ENCODE results near the gene LYZL6.
"Not testable (repeated sequence)": the region's sequence is repeated elsewhere in the genome, so short reads cannot be mapped to it uniquely, and the experiment has no call there.

Gene LYZL6

DNA sequence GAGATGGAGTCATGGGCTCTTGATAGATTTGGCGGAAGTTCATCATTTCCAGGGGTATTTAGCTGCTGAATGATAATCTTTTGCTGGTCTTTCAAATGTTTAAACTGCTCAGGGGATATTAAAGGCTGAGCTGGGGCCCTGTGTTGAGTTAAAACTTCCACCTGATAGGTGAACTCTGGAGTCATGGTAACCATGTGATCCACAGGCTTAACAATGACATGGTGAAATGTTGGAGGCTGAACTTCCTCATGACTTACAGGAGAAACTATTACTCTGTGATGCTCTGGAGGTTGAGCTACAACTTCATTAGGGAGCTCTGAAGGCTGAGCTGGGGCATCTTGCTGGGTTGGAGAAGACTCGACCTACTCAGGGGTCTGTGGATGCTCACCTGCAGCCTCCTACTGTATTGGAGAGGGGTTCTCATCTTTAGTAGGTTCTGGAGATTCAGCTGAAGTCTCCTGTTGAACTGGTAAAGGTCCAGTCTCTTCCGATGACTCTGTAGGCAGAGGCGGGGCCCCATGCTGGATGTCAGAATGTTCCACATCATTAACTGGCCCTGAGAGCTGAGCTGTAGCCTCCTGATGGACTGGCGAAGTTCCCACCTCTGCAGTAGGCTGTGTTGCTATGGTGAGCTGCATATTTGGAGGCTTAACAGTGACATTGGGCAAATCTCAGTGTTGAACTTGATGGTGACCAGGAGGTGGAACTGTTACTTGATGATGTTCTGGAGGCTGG lies 37.2 kb downstream of the LYZL6 start:
- DNase-seq, result no peak

DNA sequence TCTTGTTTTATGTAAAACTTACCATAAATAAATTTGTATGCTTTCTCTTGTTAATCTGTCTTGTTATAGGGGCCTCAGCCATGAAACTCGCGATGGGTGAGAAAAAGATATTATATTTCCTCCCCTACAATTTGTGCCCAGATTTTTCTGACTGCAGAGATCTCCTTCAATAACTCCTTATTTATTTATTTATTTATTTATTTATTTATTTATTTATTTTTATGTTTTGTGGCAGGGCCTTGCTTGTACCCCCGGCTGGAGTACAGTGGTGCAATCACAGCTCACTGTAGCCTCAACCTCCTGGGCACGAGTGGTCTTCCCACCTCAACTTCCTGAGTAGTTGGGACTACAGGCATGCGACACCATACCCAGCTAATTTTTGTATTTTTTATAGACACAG lies 40.1 kb downstream of the LYZL6 start:
- DNase-seq, result no peak

DNA sequence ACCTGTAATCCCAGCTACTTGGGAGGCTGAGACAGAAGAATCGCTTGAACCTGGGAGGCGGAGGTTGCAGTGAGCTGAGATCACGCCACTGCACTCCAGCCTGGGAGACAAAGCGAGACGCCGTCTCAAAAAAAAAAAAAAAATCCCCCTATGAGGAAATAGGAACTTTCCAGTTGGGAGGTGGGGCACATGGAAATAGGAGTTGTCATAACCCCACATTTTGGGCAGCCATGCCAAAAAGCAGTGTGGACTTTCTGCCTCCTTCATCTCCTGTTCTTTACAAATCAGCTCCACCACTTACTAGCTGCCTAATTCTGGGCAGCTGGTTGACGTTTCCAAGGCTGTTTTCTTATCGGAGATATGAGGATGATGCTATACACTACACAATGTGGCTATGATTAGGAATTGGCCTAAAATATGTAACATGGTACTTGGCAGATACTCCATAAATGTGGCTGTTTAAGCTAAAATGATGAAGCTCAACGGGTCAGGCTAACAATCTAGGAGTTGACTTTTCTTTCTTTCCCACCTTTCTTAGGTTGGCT lies 41.8 kb downstream of the LYZL6 start:
- no peak for DNase-seq

GRCh38 chr17:35900708-35901480 lies 42.6 kb downstream of the LYZL6 start:
- no peak for DNase-seq

DNA sequence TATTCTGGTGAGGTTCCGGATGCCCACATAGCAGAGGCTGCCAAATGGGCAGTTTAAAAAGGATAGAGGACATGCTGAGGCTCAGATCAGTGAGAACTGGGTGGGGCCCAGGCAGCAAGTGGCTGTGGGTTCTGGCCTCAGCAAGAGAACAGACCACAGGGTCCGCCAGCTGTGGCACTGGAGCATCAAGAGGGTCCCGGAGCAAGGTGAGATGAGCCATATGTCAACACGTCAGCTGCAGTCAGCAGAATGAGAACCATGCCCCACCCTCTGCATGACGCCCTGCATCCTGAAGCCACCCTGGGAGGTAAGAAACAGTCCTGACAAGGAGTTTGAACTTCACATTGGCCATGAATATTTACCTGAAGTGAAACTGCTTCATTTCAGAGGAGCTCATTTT lies 43.2 kb downstream of the LYZL6 start:
- no peak for DNase-seq

GRCh38 chr17:35898283-35899070 lies 45.0 kb downstream of the LYZL6 start:
- no peak for DNase-seq

DNA sequence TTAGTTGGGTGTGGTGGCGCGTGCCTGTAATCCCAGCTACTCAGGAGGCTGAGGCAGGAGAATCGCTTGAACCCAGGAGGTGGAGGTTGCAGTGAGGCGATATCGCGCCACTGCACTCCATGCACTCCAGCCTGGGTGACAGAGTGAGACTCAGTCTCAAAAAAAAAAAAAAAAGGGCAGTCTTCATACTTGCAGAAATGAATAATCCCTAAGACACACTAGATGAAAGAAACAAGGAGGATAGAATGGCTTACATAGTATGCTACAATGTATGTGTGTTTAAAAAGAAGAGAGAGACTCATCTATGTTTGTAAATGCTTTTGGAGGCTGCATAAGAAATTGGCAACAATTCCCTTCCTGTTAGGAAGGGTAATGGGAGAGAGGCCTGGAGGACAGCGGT lies 45.7 kb downstream of the LYZL6 start:
- not testable (repeated sequence) for DNase-seq

DNA sequence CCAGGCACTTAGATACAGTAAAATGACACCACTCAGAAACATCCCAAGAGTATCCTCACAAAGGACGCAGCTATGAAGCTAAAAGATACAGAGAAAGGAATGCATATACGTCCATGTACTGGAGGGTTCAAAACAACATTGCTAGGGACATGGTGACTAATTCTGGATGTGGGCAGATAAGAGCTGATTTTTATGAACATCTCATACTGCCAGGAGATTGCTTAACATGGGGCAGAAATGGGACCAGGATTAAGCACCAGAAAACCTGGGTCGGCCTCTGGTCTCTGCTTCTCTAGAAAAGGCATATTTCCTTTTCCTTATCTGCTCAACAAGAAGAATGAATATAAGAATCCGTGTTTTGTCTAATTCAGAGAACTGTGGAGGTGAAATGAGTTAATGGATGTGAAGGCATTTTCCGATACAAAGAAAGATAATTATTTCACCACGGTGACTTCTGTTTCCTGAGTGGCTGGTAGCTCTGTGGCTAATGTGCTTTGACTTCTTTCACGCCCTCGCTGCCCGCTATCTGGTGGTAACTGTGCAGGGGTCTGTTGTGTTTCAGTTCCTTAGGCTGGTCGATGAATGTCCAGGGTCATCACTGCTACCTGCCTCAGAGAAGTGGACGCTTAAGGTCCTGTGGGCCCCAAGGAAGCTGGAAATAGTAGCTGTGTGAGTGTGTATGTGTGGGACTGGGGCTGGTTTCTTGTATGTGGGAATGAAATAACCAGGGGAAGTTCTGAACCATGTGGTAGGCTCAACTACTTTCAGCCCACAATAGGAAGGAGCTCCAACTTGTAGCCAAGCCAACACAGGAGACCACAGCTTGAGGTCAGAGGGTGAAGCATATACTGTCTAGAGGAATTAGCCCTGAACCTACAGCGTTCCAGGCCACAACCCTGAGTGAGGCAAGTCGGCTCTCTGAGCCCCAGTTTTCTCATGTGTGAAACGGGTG lies 47.6 kb downstream of the LYZL6 start:
- DNase-seq, result no peak

- DNase-seq, result no peak
These were observed 49.3 kb downstream of the LYZL6 start for GRCh38 chr17:35894206-35894605.

GRCh38 chr17:35893751-35894150 lies 49.8 kb downstream of the LYZL6 start:
- no peak for DNase-seq

DNA sequence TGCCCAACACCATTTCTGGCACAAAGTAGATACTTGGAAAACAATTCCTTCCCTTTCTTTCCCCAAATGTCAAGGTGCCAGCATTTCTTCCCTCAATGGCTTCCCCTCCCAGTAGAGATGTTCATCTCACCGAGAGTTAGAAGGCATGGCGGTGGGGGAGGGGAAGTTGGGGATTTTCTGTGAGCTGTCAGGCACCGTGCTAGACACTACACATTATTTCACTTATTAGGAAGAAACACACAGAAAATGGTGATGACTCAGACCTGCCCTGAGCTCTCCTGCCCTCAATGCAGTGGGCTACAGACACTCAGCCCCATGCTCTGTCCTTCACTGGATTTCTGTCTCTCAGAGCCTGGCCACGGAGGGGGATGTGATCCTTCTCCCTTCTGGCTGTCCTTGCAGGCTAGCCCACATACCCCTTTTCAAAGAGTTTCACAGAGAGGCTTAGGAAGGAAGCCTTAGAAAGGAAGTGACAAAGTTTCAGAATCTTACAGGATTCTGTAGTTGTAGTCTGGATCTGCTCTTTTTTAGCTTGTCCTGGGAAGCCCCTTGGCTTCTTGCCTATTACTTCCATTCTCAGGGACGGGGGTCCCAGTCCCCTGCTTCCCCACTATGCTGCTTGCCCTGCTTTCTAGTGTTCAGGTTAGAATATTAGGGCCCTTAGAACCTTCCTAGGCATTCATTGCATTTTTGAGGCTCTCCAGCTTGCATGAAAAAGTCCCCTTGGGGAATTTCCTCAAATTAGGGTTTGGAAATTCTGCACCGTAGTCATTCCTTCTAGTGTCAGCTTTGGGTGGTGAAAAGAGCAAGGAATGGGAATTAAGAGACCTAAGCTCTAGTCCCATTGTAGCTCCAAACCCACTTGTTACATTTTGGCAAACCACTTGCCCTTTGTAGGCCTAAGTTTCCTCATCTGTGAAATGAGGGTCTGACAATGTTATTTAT lies 51.1 kb downstream of the LYZL6 start:
- DNase-seq, result no peak

DNA sequence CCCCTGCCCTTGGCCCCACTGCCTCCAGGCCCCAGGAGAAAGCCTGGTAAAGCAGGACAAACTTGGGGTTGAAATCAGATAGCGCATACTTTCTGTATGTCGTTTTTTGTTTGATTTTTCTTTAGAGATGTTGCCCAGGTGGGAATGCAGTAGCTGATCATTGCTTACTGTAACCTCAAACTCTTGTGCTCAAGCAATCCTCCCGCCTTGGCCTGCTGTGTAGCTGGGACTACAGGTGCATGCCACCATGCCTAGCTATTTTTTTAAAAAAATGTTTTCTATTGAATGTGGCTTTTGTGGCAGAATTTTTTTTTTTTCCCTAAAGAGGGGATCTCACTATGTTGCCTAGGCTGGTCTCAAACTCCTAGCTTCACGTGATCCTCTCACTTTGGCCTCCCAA lies 52.2 kb downstream of the LYZL6 start:
- DNase-seq, result no peak

DNA sequence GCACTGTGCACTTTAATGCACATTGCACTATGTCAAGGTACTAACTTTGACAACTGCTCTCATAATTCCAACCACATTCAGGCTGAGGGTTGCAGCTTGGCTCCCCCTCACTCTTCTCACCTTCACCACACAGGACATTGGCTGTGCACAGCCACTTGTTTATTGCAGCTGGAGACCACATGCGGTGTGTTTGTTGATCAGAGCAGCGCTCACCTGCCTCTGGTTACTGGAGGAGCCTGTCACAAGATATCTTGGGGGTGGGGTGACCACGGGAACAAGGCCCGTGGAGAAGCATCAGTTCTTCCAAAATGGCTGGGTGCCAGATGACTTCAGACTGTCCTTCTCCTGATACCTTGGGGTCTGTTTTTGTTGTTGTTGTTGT lies 52.7 kb downstream of the LYZL6 start:
- DNase-seq, result no peak

- DNase-seq, result no peak
These were observed 53.4 kb downstream of the LYZL6 start for GRCh38 chr17:35889818-35890773.

- no peak for DNase-seq
These were observed 54.3 kb downstream of the LYZL6 start for GRCh38 chr17:35889241-35889640.
